ENCODE measurements around the gene SLC17A4.
A peak's percentile ranks its signal among the peaks of the same experiment; 100 is the strongest.
"Not testable (repeated sequence)": the region's sequence is repeated elsewhere in the genome, so short reads cannot be mapped to it uniquely, and the experiment has no call there.

The SLC17A4 gene

DNA sequence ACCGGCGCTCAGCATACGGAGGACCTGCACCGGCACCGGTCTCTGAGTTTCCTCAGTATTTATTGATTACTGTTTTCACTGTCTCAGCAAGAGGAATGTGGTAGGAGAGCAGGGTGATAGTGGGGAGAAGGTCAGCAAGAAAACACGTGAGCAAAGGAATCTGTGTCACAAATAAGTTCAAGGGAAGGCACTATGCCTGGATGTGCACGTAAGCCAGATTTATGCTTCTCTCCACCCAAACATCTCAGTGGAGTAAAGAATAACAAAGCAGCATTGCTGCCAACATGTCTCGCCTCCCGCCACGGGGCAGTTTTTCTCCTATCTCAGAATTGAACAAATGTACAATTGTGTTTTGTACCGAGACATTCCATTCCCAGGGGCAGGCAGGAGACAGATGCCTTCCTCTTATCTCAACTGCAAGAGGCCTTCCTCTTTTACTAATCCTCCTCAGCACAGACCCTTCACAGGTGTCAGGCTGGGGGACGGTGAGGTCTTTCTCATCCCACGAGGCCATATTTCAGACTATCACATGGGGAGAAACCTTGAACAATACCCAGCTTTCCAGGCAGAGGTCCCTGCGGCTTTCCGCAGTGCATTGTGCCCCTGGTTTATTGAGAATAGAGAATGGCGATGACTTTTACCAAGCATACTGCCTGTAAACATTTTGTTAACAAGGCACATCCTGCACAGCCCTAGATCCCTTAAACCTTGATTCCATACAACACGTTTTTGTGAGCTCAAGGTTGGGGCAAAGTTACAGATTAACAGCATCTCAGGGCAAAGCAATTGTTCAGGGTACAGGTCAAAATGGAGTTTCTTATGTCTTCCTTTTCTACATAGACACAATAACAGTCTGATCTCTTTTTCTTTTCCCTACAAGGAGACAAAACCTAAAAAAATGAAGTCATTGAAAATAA, 5.7 kb upstream of the SLC17A4 start:
- not testable (repeated sequence) for FAIRE-seq; DNase-seq (ENCODE audit: extremely low spot score, insufficient read length, low read depth)

DNA sequence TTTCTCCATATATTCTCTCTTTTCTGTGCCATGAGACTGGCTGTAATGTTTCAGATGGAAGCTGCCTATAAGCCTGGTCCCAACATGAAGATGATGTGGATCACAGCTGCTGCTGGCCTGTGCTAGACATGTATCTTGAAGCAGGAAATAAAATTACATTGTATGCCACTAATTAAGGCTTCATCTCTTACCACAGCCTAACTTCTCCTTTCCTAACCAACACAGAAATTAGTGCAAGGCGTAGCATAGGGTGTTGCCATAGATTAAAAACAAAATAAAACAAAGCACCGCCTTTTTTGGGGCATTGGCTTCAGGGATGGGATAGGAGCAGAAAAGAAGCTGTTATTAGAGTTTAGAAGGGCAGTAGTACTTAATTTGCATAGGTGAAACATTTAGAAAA, 4.7 kb upstream of the SLC17A4 start:
- no peak for DNase-seq (ENCODE audit: extremely low spot score, insufficient read length, low read depth)
- FAIRE-seq, result no peak

DNA sequence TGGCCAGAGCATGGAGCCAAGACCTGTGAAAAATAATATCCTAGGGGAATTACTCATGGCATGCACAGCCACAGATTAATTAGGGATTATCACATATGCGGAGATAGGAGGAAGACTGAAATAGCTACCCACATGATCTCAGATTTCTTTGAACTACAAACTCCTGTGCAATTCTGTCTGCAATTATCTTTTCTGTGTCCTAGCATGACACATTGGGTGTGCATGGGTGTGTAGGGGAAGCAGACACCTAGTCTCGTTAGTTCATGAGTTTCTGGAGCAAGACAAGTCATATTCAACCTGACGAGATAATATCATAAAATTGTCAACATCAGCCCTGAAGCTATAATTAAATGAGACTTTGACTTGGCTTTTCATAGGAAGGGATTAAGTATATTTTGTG, 3.6 kb upstream of the SLC17A4 start:
- FAIRE-seq (no peak), DNase-seq (ENCODE audit: extremely low spot score, insufficient read length, low read depth) (no peak)

DNA sequence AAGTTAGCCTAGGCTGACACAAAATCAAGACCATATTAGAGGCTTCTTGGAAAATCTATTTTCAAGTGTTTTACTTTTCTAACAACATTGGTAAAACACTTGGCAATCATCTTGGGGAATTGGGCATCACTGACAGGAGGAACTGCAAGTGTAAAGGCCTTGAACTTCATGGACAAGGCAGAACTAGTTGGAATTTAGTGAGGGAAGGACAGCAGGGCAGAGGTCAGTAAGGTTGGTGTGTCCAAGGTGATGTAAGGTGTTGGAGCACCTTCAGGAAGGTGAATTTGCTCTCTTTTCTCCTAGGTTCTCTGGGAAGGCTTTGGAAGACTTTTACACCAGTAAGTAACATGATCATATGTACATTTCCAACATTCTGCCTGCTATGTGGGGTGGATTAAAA, 1.5 kb upstream of the SLC17A4 start:
- no peak for FAIRE-seq
- DNase-seq (ENCODE audit: extremely low spot score, insufficient read length, low read depth), result no peak

DNA sequence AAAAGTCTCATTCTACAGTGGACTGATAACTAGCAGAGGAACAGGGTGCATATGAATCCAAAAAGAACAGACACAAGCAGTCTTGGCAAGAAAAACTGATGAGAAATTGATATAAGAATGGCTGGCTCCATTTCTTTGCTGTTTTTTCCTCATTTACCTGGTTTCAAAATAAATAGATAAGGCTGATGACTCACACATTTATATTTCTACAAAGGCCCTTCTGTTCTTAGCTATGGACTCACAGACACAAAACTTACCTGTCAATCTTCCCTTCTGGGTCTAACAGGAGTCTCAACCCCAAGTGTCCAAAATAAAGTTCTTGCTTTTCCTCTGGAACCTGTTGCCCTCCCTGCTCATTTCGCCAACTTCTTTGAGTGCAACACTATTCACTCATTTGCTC, 941 bp downstream of the SLC17A4 start:
- no peak for FAIRE-seq

DNA sequence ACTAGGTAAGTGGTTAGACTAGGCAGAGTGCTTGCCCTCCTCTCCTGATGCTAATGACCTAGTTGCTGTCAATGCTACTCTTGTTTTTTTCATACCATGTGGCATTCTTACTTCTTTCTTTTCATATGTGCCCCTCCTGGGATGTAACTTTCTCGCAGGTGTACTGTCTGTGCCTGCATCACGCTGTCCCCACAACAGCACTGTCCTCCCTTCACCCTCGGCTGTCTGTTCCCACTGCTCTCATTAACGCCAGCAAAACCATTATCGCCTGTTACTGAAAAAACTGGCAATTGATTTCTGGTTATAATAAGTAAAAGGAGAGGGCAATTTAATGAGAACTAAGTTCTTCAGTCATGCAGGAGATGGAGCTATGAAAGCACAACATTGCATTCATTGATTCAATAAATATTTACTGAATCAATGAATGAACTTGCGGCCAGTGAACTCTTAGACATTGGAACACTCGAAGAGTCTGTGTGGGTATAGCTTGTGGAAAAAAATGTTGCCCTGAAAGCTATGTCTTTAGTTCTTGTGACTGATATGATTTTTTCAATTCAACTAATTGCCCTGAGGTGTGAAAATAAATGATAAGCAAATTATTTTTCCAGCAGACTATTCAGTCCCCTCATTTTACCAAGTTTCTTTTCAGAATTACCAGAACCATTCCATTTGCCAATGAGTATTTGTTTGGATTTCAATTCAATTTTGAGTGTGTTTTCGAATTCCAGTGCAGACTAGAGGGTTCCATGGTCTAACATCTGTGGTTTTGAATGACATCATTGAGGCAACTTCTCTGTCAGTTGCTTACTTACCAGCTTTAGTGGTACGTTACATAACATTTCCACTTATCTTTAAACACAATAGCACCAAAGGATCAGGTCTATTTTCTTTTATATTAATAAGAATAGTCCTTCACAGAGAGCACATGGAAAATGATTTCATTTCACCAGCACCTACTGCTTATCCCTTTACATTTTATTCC, 2.1 kb downstream of the SLC17A4 start:
- FAIRE-seq (no peak), DNase-seq (ENCODE audit: extremely low spot score, insufficient read length, low read depth) (no peak)

More for the DNA sequence above, 941 bp downstream of the SLC17A4 start:
- DNase-seq (ENCODE audit: extremely low spot score, insufficient read length, low read depth), result no peak

DNA sequence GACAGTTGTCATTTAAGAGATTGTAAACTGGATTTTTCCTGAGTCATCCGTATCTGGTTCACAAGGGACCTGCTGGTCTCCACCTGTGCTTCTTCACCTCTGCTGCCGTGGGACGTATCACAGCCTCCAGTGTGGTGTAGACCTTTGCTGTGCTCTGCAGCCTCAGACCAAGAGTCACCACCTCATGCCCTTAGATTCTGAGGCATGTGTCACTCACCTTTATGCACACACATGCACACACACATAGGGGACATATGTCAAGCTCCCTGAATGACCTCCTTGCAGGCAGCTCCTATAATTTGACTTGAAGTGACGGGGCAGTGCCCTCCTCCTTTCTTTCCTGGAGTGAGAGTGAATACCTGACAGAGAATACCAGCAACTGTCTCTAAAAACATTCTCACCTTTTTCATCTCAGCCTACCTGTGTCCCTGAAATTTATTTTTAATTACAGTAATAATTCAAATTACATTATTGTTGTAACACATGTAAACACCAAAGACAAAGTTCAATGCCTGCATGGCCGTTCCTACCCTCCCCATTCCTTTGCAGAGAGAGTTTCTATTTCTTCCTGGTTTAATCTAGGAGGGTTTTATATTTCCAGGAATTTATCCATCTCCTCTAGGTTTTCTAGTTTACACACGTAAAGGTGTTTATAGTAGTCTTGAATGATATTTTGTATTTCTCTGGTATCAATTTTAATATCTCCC, 3.5 kb downstream of the SLC17A4 start:
- no peak for FAIRE-seq
- no peak for DNase-seq (ENCODE audit: extremely low spot score, insufficient read length, low read depth)

DNA sequence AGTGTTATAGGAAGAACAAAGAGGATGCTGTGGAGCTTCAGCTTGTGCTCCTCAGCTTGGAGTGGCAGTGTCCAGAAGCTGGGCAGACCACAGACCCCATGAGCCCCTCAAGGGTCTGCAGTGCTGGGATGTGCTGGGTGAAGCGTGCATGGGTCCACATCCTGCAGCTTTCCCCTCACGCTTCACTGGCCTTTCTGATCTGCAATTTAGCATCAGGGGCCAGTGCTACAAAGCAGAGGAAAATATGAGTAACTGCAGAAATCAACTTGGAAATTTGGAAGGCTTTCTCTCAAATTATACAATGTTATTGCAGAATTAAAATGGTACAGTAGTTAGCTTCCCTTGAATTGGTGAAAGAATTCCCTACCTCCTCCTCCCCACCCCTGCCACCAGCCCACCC, 10.1 kb downstream of the SLC17A4 start:
- no peak for DNase-seq (ENCODE audit: extremely low spot score, insufficient read length, low read depth)
- no peak for FAIRE-seq

DNA sequence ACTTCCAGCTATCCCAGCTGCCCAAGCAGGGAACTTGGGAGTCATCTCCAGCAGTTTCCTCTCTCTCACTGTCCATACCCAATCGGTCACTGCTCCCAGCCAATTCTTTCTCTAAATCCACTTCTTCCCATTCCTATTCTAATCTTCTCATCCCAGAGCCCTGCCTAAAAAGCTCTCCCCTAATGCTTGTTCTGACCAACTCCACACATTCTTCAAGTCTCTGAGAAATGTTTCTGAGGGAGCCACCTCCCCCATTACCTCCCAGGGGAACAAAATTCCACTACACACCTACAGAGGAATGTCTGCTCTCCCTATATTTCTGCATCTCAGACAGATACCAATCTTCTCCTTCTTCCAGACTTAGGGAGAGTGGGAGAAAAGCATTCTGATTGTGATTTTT, 14.0 kb downstream of the SLC17A4 start:
- DNase-seq (ENCODE audit: extremely low spot score, insufficient read length, low read depth) (no peak), FAIRE-seq (no peak)

DNA sequence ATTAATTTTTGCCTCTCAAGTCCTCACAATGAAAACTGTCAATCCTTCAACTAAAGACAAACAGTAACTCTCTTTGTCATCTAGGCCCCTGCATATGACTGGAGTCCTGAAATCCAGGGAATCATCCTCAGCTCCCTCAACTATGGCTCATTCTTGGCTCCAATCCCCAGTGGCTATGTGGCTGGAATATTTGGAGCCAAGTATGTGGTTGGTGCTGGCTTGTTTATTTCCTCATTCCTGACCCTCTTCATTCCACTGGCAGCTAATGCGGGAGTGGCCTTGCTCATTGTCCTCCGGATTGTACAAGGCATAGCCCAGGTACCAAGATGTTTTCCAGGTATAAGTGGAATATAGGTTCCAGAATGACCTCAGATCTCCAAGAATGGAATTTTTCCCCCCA, 15.4 kb downstream of the SLC17A4 start:
- DNase-seq (ENCODE audit: extremely low spot score, insufficient read length, low read depth) (no peak), FAIRE-seq (no peak)

DNA sequence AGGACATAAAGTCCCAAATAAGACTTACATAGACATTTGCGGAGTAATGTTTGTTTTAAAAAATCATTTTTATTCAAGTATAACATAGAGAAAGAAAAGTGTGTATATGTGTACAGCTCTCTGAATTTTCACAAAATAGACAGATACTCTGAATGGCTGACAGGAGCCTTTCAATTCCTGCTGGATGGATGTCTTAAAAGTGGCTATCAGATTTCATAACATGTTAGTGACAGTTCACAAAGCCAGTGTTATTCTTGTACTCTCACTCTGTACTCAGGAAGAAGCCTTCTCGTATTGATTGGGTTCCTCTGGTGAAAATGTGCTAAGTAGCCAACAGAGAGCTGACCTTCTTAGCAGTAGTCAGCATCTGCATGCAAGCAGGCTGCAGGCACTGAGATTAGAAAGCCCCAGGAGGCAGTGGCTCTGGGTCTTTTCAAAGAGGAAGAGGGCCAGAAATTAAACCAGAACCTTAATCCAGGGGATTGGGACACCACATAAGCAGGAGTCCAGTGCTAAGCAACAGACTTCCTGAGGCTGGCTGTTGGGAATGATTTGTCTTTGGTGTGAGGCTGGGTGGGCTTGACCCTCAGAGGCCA, 19.7 kb downstream of the SLC17A4 start:
- DNase-seq (ENCODE audit: extremely low spot score, insufficient read length, low read depth), result no peak
- no peak for FAIRE-seq

DNA sequence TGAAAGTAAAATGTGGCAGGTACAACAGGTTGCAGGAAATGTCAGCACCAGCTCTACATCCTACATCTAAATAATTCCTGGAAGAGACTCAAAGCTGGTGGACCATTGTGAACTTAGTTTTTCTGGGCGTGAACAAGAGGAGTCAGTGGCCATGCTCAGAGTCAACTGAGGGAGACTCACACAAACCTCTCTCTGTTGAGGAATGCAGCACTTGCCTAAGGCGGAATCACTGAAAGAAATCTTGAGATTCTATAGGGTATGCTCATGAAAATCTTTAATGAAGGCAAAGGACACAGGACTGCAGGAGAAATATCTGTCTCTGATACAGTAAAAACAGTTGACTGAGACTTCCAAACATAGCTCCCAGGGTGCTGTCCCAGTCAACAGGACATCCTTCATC, 22.5 kb downstream of the SLC17A4 start:
- FAIRE-seq (no peak), DNase-seq (ENCODE audit: extremely low spot score, insufficient read length, low read depth) (no peak)

DNA sequence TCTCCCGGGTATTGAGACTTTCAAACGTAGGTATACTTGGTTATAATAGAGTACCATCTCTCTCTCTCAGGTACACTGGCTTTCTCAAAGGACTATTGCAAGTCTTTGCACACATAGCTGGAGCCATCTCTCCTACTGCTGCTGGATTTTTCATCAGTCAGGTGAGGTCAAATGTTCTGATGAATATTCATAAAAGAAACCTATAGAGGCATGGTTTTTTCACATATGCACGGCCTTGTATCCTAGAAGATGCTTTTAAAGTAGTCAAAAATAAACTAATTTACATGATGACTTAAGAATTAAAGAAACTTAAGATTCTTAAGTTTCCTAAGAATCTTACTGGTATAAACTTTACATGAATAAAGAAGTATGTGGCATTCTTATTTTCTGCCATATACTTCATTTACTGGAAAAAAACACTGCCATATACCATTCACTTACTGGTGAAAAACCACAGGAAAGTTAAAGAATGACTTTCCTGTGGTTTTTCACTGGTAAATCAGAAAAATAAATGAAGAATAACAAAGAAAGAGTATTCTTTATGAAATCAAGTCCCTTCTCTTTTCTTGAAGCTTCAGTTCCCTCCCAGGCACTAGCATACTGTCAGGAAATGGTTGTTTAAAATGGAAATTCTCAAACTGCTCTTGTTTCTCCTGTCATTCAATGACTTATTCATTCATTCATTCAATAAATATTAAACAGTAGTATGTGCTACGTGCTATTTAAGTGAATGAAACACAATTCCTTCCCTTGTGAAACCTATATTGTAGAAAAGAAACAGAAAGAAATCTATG, 23.5 kb downstream of the SLC17A4 start:
- FAIRE-seq, result no peak
- DNase-seq (ENCODE audit: extremely low spot score, insufficient read length, low read depth), result no peak

DNA sequence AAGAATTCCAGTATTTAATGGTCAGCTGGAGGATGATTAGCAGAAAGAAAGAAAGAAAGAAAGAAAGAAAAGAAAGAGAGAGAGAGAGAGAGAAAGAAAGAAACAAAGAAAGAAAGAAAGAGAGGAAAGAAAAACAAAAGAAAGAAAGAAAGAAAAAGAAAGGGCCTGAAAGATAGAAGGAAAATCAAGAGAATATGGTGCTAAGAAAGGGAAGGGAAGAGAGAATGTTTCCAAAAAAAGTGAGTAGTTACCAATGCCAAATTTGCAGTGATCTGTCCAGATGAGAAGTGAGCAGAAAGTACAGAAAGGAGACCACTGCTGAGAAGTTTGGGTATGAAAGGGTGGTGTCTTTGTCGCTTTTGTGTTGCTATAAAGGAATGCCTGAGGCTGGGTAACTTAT, 26.6 kb downstream of the SLC17A4 start:
- DNase-seq (ENCODE audit: extremely low spot score, insufficient read length, low read depth), result no peak
- no peak for FAIRE-seq

DNA sequence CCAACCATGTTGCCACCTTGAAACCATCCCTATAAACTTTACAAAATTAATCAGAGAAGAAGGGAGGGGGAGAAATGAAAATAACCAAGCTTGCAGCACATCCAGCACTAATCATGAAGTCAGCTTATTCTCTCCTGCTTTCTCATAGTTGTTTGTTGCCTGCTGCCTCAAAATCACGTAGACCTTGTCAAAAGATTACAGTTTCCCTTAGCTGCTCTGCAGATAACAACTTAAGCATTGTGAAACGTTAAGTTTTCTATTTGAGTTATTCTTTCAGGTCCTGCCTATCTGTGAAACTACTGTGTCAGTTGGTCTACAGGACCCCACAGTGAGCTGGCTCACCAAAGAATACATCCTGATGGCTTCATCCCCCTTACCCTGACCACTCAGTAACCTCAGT, 32.9 kb downstream of the SLC17A4 start:
- DNase-seq (ENCODE audit: extremely low spot score, insufficient read length, low read depth) (no peak), FAIRE-seq (no peak)

DNA sequence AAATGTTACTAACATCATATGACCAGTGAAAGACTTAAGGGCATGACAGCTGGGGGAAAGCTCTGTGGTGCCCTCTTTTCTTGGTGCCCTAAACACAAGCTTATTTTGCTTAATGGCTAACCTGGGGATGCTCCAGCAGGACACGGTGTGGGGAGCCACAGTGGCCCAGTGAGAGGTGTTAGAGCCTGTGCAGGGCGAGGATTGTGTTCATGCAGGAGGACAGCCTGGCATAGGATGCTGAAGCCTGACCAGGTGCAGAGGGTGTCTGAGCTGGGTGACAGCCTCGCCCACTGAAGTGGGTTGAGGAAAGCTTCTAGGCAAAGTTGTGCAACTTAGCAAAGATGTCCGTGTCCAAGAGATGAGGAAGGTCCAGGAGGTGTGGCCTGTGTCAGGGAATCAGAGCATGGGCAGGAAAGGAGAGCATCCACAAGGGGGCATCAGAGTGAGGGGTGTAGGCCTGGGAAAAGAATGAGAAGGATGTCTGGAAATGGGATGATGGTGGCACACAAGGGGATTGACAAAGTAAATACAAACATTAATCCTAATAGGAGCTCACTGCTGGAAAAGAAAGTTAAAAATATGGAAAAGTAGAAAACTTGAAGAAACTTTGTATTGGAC, 33.9 kb downstream of the SLC17A4 start:
- FAIRE-seq (peak; percentile 63), DNase-seq (ENCODE audit: extremely low spot score, insufficient read length, low read depth) (no peak)

DNA sequence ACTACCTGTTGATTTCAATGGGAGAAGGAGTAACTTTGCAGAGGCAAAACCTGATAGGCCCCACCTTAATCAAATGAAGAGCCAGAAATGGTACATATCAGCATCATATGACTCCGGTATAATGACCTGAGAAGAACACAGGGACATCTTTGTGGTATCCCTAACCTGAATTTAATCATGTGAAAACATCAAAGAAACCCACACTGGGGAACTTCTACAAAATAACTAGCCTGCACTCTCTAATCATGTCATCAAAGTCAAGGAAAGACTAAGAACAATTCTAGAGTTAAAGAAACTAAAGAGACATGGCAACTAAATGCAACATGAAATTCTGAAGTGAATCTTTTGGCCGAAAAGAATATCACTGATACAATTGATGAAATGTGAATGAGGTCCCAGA, 34.9 kb downstream of the SLC17A4 start:
- DNase-seq (ENCODE audit: extremely low spot score, insufficient read length, low read depth) (no peak), FAIRE-seq (peak; percentile 12)

DNA sequence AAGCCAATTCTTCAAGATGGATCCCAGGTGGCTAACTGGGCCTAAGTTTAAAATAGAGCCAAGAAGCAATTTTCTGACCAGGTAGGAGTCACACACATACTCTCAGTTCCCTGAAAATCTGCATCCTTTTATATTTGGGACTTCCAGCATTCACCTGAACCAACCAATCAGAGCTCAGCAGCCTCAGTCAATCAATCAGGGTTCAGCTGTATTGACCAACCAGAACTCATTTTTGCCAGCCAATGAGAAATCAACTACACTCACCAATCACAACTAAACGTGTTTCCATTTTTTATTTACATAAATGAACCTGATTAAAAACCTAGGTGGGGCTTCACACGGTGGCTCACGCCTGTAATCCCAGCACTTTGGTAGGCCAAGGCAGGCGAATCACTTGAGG, 37.5 kb downstream of the SLC17A4 start:
- DNase-seq (ENCODE audit: extremely low spot score, insufficient read length, low read depth) (no peak), FAIRE-seq (no peak)

DNA sequence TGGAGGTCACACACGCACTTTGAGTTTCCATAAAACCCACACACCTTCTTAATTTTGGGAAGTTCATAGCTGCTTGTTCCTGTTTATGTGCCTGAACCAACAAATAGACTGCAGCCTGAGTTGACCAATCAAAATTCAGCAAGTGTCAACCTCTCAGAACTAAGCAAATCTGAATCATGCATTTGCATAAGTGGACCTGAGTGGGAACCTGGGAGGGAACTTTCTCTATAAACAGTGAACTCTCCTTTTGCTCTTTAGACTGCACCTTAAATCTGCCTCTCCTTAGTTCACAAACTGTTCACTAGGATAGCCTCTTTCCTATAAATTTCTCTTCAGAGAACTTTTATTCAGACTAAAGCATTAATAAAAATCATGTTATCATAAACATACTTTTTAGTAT, 39.4 kb downstream of the SLC17A4 start:
- DNase-seq (ENCODE audit: extremely low spot score, insufficient read length, low read depth) (no peak), FAIRE-seq (no peak)

Data from GM18507 (cell line).